Erythroblast (primary cell): Measurements from ENCODE around the gene PLEKHM3.

Experiments
- GATA1 ChIP-seq: IDR thresholded peaks from 2 replicates; pipeline ENCODE4 v1.6.1; 2011; ENCODE audit warnings: low read depth, mild to moderate bottlenecking, control low read depth, low read length, moderate library complexity
- POLR2A ChIP-seq: IDR thresholded peaks from 2 replicates; pipeline ENCODE4 v1.6.1; 2011; ENCODE audit warnings: mild to moderate bottlenecking, low read length

- no peak for TF ChIP-seq POLR2A
- TF ChIP-seq GATA1: no peak
Measured at GRCh38 chr2:207812726-207813080, 212.6 kb downstream of the PLEKHM3 start.
